A549 (cell line): Measurements from ENCODE around the gene SPECC1L.

Source experiments
- CTCF ChIP-seq: fragments of >200 bp; sonication (Bioruptor Twin); formaldehyde crosslinking; IDR thresholded peaks from 3 replicates; pipeline ENCODE4 v1.5.1; 2016
- SMC3 ChIP-seq: fragments of >200 bp; sonication (Bioruptor Twin); formaldehyde crosslinking; IDR thresholded peaks from 3 replicates; pipeline ENCODE4 v1.6.1; 2018; ENCODE audit warnings: inconsistent platforms

- TF ChIP-seq SMC3 (no peak), CTCF (no peak)
Observed at GRCh38 chr22:24330636-24331035, 60.0 kb downstream of the SPECC1L start.
